Liver (tissue), 9 donors: ENCODE results near the gene BACH2. TPM values are rescaled to one million over a fixed set of nuclear protein-coding genes. Genes with fewer than 3 reads are reported as not detected.

Experiments used
- DNase-seq: peaks from one replicate; pipeline ENCODE4 v3.0.0-alpha.2; 2017; ENCODE audit warnings: low spot score
- H3K27ac ChIP-seq, 2 donors: one replicate each; pipeline ENCODE4 v1.7.0; 2013; ENCODE audit warnings: inconsistent platforms in 2 of 2, low read length in 2 of 2, control low read depth in 1 of 2, low read depth in 1 of 2, mild to moderate bottlenecking in 1 of 2
- H3K27me3 ChIP-seq, 4 donors: one replicate each; pipeline versions ENCODE4 v1.6.1 to v1.7.0; 2013; ENCODE audit warnings: low read length in 3 of 4, inconsistent platforms in 1 of 4, mild to moderate bottlenecking in 1 of 4, moderate library complexity in 1 of 4; ENCODE audit not compliant: control insufficient read depth in 4 of 4, insufficient read depth in 4 of 4
- H3K36me3 ChIP-seq, 4 donors: one replicate each; pipeline versions ENCODE4 v1.6.1 to v1.7.0; 2013; ENCODE audit warnings: low read length in 3 of 4, mild to moderate bottlenecking in 3 of 4, low read depth in 1 of 4, moderate library complexity in 1 of 4; ENCODE audit not compliant: control insufficient read depth in 4 of 4, insufficient read depth in 3 of 4
- H3K4me1 ChIP-seq, 4 donors: one replicate each; pipeline versions ENCODE4 v1.6.1 to v1.7.0; 2013; ENCODE audit warnings: low read length in 3 of 4, mild to moderate bottlenecking in 3 of 4, moderate library complexity in 1 of 4; ENCODE audit not compliant: control insufficient read depth in 4 of 4, insufficient read depth in 4 of 4
- H3K4me3 ChIP-seq, 3 donors: one replicate each; pipeline versions ENCODE4 v1.6.1 to v1.7.0; 2013; ENCODE audit warnings: low read length in 3 of 3, control low read depth in 1 of 3, low read depth in 1 of 3, mild to moderate bottlenecking in 1 of 3
- H3K9ac ChIP-seq, 2 donors: one replicate each; pipeline ENCODE4 v1.7.0; 2013; ENCODE audit warnings: low read length in 2 of 2, mild to moderate bottlenecking in 2 of 2, moderate library complexity in 2 of 2, control low read depth in 1 of 2, low read depth in 1 of 2
- H3K9me3 ChIP-seq, 4 donors: one replicate each; pipeline versions ENCODE4 v1.6.1 to v1.7.0; 2013; ENCODE audit warnings: low read length in 3 of 4; ENCODE audit not compliant: control insufficient read depth in 4 of 4
- EGR1 ChIP-seq, 2 donors: IDR thresholded peaks; 2 replicates each; pipeline ENCODE4 v1.6.1; 2016 to 2018; ENCODE audit warnings: antibody characterized with exemption in 2 of 2, low read depth in 2 of 2
- FOXA1 ChIP-seq: IDR thresholded peaks from 2 replicates; pipeline ENCODE4 v1.6.1; 2016; ENCODE audit warnings: antibody characterized with exemption
- FOXA2 ChIP-seq: IDR thresholded peaks from 2 replicates; pipeline ENCODE4 v1.6.1; 2016; ENCODE audit warnings: antibody characterized with exemption
- GABPA ChIP-seq, 2 donors: IDR thresholded peaks in 1 of 2; conservative IDR thresholded peaks in 1 of 2; 2 replicates each; pipeline ENCODE4 v1.6.1; 2016; ENCODE audit warnings: antibody characterized with exemption in 2 of 2, mild to moderate bottlenecking in 1 of 2, moderate library complexity in 1 of 2
- HNF4A ChIP-seq, 2 donors: conservative IDR thresholded peaks; 2 replicates each; pipeline ENCODE4 v1.6.1; 2016; ENCODE audit warnings: antibody characterized with exemption in 2 of 2, mild to moderate bottlenecking in 2 of 2
- HNF4G ChIP-seq: IDR thresholded peaks from 2 replicates; pipeline ENCODE4 v1.6.1; 2016; ENCODE audit warnings: antibody characterized with exemption
- JUND ChIP-seq, 2 donors: IDR thresholded peaks; 2 replicates each; pipeline ENCODE4 v1.6.1; 2016; ENCODE audit warnings: antibody characterized with exemption in 2 of 2
- NR2F2 ChIP-seq: IDR thresholded peaks from 2 replicates; pipeline ENCODE4 v1.6.1; 2016; ENCODE audit warnings: antibody characterized with exemption
- RAD21 ChIP-seq, 2 donors: IDR thresholded peaks; 2 replicates each; pipeline ENCODE4 v1.6.1; 2016; ENCODE audit warnings: antibody characterized with exemption in 2 of 2, mild to moderate bottlenecking in 2 of 2
- RXRA ChIP-seq, 2 donors: IDR thresholded peaks; 2 replicates each; pipeline ENCODE4 v1.6.1; 2017 to 2018; ENCODE audit warnings: antibody characterized with exemption in 2 of 2, mild to moderate bottlenecking in 1 of 2
- SP1 ChIP-seq: IDR thresholded peaks from 2 replicates; pipeline ENCODE4 v1.6.1; 2018; ENCODE audit warnings: antibody characterized with exemption, mild to moderate bottlenecking
- TAF1 ChIP-seq: conservative IDR thresholded peaks from 2 replicates; pipeline ENCODE4 v1.6.1; 2016; ENCODE audit warnings: antibody characterized with exemption, mild to moderate bottlenecking
- YY1 ChIP-seq: IDR thresholded peaks from 2 replicates; pipeline ENCODE4 v1.6.1; 2016; ENCODE audit warnings: antibody characterized with exemption, mild to moderate bottlenecking
- WGBS: extraction: QIAGEN DNeasy Blood & Tissue Kit; methylation state at CpG from one replicate; pipeline ENCODE4 v1.1.7; 2013; 5-methylcytosine and 5-hydroxymethylcytosine counted together
- polyA plus RNA-seq, 2 donors: library from polyadenylated mRNA; stranded (reverse) in 1 of 2; unstranded in 1 of 2; fragments of 200-250 nt in 1 of 2; fragments of >200 nt in 1 of 2; fragmentation: Nextera tagmentation in 1 of 2; extraction: Ambion mirVana in 1 of 2; gene quantifications; one replicate each; pipeline versions ENCODE4 v1.2.1 to v1.2.3, GENCODE V29; 2013 to 2015
- total RNA-seq, 2 donors: library from RNA; depleted of rRNA; stranded (reverse); fragments of >200 nt; gene quantifications; one replicate each; pipeline ENCODE4 v1.2.3, GENCODE V29; 2014
- TF ChIP-seq, protein P1 (sequence below): IDR thresholded peaks from 2 replicates; pipeline ENCODE4 v1.6.1; 2016; ENCODE audit warnings: antibody characterized with exemption
- TF ChIP-seq, protein P2 (sequence below): IDR thresholded peaks from 2 replicates; pipeline ENCODE4 v1.6.1; 2016; ENCODE audit warnings: antibody characterized with exemption
- TF ChIP-seq, protein P3 (sequence below): IDR thresholded peaks from 2 replicates; pipeline ENCODE4 v1.6.1; 2016; ENCODE audit warnings: antibody characterized with exemption
- donor health status: healthy.
- donor health status: healthy.
- donor health status: healthy.
- donor health status: healthy.
- donor health status: healthy.

Gene BACH2
- total and polyA plus RNA-seq, 4 donors: 1.9 to 3.7 (median 1.9) TPM

DNA sequence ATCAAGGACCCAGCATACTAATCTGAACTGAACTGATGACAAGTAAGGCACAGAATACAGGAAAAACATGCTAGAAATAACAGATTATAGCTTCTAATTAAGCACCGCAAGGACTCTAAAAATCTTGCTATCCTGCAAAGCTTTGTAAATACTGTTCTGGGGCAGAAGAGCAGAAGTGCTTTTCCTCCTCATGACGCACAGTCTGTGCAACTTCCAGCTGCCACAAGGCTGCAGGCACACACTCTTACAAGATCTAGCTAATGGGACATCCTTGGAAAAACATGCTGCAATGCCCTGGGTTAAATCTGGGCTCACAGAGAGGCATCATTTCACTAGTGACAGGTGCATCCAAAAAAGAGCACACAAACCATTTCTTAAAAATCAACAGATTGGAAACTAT, 213.8 kb downstream of the BACH2 start:
- DNase-seq: no peak
- no peak overlapping the region for H3K9ac ChIP-seq
- H3K27ac ChIP-seq: no peak overlapping the region
- no peak for TF ChIP-seq FOXA1
- no peak for TF ChIP-seq YY1
- TF ChIP-seq NR2F2: no peak
- TF ChIP-seq FOXA2: no peak
- TF ChIP-seq JUND (IDR thresholded peaks at IDR 0.05): no peak
- TF ChIP-seq, protein P1, sequence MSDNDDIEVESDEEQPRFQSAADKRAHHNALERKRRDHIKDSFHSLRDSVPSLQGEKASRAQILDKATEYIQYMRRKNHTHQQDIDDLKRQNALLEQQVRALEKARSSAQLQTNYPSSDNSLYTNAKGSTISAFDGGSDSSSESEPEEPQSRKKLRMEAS: no peak
- H3K4me1 ChIP-seq: no peaks in the 10 kb centered on the region
- H3K9me3 ChIP-seq: no peaks in the 10 kb centered on the region
- no peak overlapping the region for H3K4me3 ChIP-seq
- WGBS: 82% methylated on average over 2 of the region's 2 CpGs
- H3K36me3 ChIP-seq: no peaks in the 10 kb centered on the region
- H3K27me3 ChIP-seq: no peaks in the 10 kb centered on the region

DNA sequence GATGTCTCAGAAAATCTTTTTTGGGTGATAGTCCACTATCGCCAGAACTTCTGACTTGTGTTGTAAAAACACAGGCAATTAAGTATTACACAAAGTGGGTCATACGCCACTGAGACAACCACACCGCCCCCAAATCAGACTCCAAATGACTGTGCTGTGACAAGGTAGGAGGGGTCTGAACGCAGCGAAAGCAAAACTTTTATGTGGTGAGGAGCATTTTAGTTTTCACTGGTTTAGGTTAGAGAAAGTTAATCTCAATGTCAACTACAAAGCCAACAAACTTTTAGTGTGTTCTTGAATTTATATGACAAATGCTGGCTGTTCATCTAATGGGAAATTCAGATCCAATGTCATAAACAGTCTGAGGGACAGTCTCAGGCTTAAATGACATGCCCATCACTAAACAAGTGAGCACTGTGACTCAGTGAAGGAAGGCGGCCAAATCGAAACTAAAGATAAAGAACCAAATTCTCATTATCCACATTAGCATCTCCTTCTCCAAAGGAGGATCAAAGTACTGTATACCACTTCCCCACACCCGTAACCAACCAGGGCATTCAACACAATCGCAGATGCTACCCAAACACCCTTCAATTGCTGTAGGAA, 215.7 kb downstream of the BACH2 start:
- Histone ChIP-seq H3K4me1 (no peaks in the 10 kb centered on the region), H3K36me3 (no peaks in the 10 kb centered on the region), H3K9me3 (no peaks in the 10 kb centered on the region), H3K9ac (no peak overlapping the region), H3K4me3 (no peak overlapping the region), H3K27me3 (no peaks in the 10 kb centered on the region), H3K27ac (no peak overlapping the region)
- TF ChIP-seq EGR1 (IDR thresholded peaks at IDR 0.05; ENCODE audit: low read depth in 2 of 2) (no peak), TAF1 (no peak), FOXA2 (no peak), NR2F2 (no peak), HNF4A (conservative IDR thresholded peaks at IDR 0.05) (no peak), GABPA (IDR thresholded peaks at IDR 0.05 in 1 of 2, conservative IDR thresholded peaks at IDR 0.05 in 1 of 2) (no peak), RAD21 (IDR thresholded peaks at IDR 0.05) (no peak), RXRA (IDR thresholded peaks at IDR 0.05) (no peak), HNF4G (no peak), SP1 (no peak)
- TF ChIP-seq, protein P2, sequence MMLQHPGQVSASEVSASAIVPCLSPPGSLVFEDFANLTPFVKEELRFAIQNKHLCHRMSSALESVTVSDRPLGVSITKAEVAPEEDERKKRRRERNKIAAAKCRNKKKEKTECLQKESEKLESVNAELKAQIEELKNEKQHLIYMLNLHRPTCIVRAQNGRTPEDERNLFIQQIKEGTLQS: no peak
- TF ChIP-seq, protein P1: no peak
- TF ChIP-seq, protein P3, sequence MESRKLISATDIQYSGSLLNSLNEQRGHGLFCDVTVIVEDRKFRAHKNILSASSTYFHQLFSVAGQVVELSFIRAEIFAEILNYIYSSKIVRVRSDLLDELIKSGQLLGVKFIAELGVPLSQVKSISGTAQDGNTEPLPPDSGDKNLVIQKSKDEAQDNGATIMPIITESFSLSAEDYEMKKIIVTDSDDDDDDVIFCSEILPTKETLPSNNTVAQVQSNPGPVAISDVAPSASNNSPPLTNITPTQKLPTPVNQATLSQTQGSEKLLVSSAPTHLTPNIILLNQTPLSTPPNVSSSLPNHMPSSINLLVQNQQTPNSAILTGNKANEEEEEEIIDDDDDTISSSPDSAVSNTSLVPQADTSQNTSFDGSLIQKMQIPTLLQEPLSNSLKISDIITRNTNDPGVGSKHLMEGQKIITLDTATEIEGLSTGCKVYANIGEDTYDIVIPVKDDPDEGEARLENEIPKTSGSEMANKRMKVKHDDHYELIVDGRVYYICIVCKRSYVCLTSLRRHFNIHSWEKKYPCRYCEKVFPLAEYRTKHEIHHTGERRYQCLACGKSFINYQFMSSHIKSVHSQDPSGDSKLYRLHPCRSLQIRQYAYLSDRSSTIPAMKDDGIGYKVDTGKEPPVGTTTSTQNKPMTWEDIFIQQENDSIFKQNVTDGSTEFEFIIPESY: no peak
- no peak for DNase-seq
- 86% methylated on average over 9 of the region's 9 CpGs for WGBS
